ENCODE results near the gene GIMAP8. TPM values are rescaled to one million over a fixed set of nuclear protein-coding genes. Genes with fewer than 3 reads are reported as not detected.
"Not testable (repeated sequence)": the region's sequence is repeated elsewhere in the genome, so short reads cannot be mapped to it uniquely, and the experiment has no call there.

GIMAP8 gene
- total and polyA plus RNA-seq, 2 experiments from 2014 or later = 0.06 TPM; not detected in 1

DNA sequence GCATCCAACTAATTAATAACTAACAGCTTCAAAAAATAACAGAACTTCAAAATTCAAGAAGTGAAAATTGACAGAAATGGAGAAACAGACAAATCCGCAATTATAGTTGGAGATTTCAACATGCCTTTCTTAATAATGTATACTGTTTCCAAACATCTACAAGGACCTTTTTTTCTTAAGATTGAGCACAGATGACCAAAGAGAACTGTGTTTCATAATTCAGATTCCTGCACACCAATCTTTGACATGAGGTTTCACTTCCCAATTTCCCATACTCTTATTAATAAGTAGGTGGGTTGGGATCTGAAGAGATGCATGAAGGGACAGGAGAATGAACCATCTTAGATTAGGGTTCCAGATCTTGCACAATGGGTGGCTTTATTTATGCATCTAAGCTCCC is 39.4 kb downstream of the GIMAP8 start:
- no peak overlapping the region for H2AFZ ChIP-seq
- H3K4me3 ChIP-seq = no peak overlapping the region
- DNase-seq (ENCODE audit: low spot score) = no peak
- no peak for ATAC-seq
- no peaks in the 10 kb centered on the region for H3K4me1 Mint-ChIP-seq
- H3K36me3 Mint-ChIP-seq (ENCODE audit: low read depth) = no peaks in the 10 kb centered on the region
- no peaks in the 10 kb centered on the region for H3K4me1 ChIP-seq (ENCODE audit: insufficient read depth)
- no peak overlapping the region for H3K4me3 Mint-ChIP-seq
- peaks cover 3% of the 10 kb centered on the region; the same call in 2 of the 3 replicates for H3K9me3 Mint-ChIP-seq
- H3K79me2 ChIP-seq (replicated peaks; ENCODE audit: insufficient read depth) = no peaks in the 10 kb centered on the region
- no peak for TF ChIP-seq JUNB (IDR thresholded peaks at IDR 0.05; ENCODE audit: unreplicated experiment)
- no peaks in the 10 kb centered on the region for H3K36me3 ChIP-seq (ENCODE audit: insufficient read depth)
- 0 out of 2 replicates have a peak, but pooled peaks cover 3% of the 10 kb centered on the region for H3K9me2 ChIP-seq (ENCODE audit: insufficient read depth)
- no peaks in the 10 kb centered on the region for H3F3A ChIP-seq (replicated peaks; ENCODE audit: low read depth)
- H3K27ac ChIP-seq (ENCODE audit: low read depth) = no peak overlapping the region
- H4K20me1 ChIP-seq (replicated peaks; ENCODE audit: insufficient read depth) = no peaks in the 10 kb centered on the region
- peaks cover 4% of the 10 kb centered on the region for H3K27me3 Mint-ChIP-seq (ENCODE audit: insufficient read depth, low read depth, poor library complexity)
- H3K4me2 ChIP-seq = no peak overlapping the region
- no peaks in the 10 kb centered on the region for H3K27me3 ChIP-seq (ENCODE audit: insufficient read depth)
- no peak overlapping the region for H3K27ac Mint-ChIP-seq

DNA sequence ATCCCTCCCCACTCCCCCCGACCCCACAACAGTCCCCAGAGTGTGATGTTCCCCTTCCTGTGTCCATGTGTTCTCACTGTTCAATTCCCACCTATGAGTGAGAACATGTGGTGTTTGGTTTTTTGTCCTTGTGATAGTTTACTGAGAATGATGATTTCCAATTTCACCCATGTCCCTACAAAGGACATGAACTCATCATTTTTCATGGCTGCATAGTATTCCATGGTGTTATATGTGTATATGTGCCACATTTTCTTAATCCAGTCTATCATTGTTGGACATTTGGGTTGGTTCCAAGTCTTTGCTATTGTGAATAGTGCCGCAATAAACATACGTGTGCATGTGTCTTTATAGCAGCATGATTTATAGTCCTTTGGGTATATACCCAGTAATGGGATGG is 43.0 kb downstream of the GIMAP8 start:
- not testable (repeated sequence) for DNase-seq (ENCODE audit: low spot score); H4K20me1 ChIP-seq (replicated peaks; ENCODE audit: insufficient read depth); H3K36me3 ChIP-seq (ENCODE audit: insufficient read depth); H3K27me3 Mint-ChIP-seq (ENCODE audit: insufficient read depth, low read depth, poor library complexity); H3K27me3 ChIP-seq (ENCODE audit: insufficient read depth); H3K9me2 ChIP-seq (ENCODE audit: insufficient read depth); H3F3A ChIP-seq (replicated peaks; ENCODE audit: low read depth); H3K4me1 Mint-ChIP-seq; H3K4me1 ChIP-seq (ENCODE audit: insufficient read depth); H3K36me3 Mint-ChIP-seq (ENCODE audit: low read depth); H3K4me3 ChIP-seq; H3K4me2 ChIP-seq; H2AFZ ChIP-seq; ATAC-seq; H3K79me2 ChIP-seq (replicated peaks; ENCODE audit: insufficient read depth); H3K9me3 Mint-ChIP-seq; H3K27ac Mint-ChIP-seq; H3K27ac ChIP-seq (ENCODE audit: low read depth); H3K4me3 Mint-ChIP-seq

DNA sequence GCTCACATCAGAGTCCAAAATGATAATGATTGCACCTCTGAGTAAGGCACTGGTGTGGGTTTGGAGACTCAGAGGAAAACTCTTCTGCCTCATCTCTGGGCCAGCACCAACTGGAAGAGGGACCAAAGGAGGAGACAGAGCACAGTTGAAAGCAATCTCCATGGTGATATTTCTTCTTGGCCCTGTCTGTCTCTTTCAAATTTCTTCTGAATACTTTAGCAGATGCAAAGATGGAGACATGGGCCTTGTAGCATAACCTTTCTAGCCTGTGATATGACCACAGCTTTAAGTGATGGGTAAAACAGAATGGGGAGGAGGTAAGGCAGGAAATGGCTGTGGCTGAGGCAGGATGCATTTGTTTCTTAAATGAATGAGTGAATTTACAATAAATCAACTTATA is 52.1 kb downstream of the GIMAP8 start:
- no peak overlapping the region for H2AFZ ChIP-seq
- H3K27me3 ChIP-seq (ENCODE audit: insufficient read depth) = no peaks in the 10 kb centered on the region
- H3K4me3 ChIP-seq = no peak overlapping the region
- no peak for ATAC-seq
- H3K4me2 ChIP-seq = no peak overlapping the region
- H3K4me1 ChIP-seq (ENCODE audit: insufficient read depth) = no peaks in the 10 kb centered on the region
- no peaks in the 10 kb centered on the region for H3K36me3 Mint-ChIP-seq (ENCODE audit: low read depth)
- H3K27me3 Mint-ChIP-seq (ENCODE audit: insufficient read depth, low read depth, poor library complexity) = peaks cover 2% of the 10 kb centered on the region
- no peaks in the 10 kb centered on the region; the same call in 2 of the 3 replicates for H3K9me3 Mint-ChIP-seq
- H3K79me2 ChIP-seq (replicated peaks; ENCODE audit: insufficient read depth) = no peaks in the 10 kb centered on the region
- no peak overlapping the region for H3K27ac Mint-ChIP-seq
- H3K27ac ChIP-seq (ENCODE audit: low read depth) = no peak overlapping the region
- no peaks in the 10 kb centered on the region for H4K20me1 ChIP-seq (replicated peaks; ENCODE audit: insufficient read depth)
- H3K36me3 ChIP-seq (ENCODE audit: insufficient read depth) = no peaks in the 10 kb centered on the region
- no peak overlapping the region for H3K4me3 Mint-ChIP-seq
- H3F3A ChIP-seq (replicated peaks; ENCODE audit: low read depth) = no peaks in the 10 kb centered on the region
- DNase-seq (ENCODE audit: low spot score) = no peak
- no peaks in the 10 kb centered on the region for H3K9me2 ChIP-seq (ENCODE audit: insufficient read depth)
- H3K4me1 Mint-ChIP-seq = no peaks in the 10 kb centered on the region
- TF ChIP-seq, protein P1, sequence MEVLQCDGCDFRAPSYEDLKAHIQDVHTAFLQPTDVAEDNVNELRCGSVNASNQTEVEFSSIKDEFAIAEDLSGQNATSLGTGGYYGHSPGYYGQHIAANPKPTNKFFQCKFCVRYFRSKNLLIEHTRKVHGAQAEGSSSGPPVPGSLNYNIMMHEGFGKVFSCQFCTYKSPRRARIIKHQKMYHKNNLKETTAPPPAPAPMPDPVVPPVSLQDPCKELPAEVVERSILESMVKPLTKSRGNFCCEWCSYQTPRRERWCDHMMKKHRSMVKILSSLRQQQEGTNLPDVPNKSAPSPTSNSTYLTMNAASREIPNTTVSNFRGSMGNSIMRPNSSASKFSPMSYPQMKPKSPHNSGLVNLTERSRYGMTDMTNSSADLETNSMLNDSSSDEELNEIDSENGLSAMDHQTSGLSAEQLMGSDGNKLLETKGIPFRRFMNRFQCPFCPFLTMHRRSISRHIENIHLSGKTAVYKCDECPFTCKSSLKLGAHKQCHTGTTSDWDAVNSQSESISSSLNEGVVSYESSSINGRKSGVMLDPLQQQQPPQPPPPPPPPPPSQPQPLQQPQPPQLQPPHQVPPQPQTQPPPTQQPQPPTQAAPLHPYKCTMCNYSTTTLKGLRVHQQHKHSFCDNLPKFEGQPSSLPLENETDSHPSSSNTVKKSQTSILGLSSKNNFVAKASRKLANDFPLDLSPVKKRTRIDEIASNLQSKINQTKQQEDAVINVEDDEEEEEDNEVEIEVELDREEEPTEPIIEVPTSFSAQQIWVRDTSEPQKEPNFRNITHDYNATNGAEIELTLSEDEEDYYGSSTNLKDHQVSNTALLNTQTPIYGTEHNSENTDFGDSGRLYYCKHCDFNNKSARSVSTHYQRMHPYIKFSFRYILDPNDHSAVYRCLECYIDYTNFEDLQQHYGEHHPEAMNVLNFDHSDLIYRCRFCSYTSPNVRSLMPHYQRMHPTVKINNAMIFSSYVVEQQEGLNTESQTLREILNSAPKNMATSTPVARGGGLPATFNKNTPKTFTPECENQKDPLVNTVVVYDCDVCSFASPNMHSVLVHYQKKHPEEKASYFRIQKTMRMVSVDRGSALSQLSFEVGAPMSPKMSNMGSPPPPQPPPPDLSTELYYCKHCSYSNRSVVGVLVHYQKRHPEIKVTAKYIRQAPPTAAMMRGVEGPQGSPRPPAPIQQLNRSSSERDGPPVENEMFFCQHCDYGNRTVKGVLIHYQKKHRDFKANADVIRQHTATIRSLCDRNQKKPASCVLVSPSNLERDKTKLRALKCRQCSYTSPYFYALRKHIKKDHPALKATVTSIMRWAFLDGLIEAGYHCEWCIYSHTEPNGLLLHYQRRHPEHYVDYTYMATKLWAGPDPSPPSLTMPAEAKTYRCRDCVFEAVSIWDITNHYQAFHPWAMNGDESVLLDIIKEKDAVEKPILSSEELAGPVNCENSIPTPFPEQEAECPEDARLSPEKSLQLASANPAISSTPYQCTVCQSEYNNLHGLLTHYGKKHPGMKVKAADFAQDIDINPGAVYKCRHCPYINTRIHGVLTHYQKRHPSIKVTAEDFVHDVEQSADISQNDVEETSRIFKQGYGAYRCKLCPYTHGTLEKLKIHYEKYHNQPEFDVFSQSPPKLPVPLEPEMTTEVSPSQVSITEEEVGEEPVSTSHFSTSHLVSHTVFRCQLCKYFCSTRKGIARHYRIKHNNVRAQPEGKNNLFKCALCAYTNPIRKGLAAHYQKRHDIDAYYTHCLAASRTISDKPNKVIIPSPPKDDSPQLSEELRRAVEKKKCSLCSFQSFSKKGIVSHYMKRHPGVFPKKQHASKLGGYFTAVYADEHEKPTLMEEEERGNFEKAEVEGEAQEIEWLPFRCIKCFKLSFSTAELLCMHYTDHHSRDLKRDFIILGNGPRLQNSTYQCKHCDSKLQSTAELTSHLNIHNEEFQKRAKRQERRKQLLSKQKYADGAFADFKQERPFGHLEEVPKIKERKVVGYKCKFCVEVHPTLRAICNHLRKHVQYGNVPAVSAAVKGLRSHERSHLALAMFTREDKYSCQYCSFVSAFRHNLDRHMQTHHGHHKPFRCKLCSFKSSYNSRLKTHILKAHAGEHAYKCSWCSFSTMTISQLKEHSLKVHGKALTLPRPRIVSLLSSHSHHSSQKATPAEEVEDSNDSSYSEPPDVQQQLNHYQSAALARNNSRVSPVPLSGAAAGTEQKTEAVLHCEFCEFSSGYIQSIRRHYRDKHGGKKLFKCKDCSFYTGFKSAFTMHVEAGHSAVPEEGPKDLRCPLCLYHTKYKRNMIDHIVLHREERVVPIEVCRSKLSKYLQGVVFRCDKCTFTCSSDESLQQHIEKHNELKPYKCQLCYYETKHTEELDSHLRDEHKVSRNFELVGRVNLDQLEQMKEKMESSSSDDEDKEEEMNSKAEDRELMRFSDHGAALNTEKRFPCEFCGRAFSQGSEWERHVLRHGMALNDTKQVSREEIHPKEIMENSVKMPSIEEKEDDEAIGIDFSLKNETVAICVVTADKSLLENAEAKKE (CRISPR knock-in tag; IDR thresholded peaks at IDR 0.05) = no peak
- TF ChIP-seq ZNF114 (CRISPR knock-in tag; IDR thresholded peaks at IDR 0.05) = no peak
- no peak for TF ChIP-seq JUNB (IDR thresholded peaks at IDR 0.05; ENCODE audit: unreplicated experiment)
- TF ChIP-seq, protein P2, sequence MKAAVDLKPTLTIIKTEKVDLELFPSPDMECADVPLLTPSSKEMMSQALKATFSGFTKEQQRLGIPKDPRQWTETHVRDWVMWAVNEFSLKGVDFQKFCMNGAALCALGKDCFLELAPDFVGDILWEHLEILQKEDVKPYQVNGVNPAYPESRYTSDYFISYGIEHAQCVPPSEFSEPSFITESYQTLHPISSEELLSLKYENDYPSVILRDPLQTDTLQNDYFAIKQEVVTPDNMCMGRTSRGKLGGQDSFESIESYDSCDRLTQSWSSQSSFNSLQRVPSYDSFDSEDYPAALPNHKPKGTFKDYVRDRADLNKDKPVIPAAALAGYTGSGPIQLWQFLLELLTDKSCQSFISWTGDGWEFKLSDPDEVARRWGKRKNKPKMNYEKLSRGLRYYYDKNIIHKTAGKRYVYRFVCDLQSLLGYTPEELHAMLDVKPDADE (IDR thresholded peaks at IDR 0.05) = no peak
- no peak for TF ChIP-seq CREB1 (CRISPR knock-in tag; IDR thresholded peaks at IDR 0.05; ENCODE audit: low read depth)
- TF ChIP-seq STAT1 (IDR thresholded peaks at IDR 0.05; ENCODE audit: unreplicated experiment) = no peak
- no peak for TF ChIP-seq ZNF331 (CRISPR knock-in tag; IDR thresholded peaks at IDR 0.05; ENCODE audit: low read depth)
- TF ChIP-seq EZH2 (IDR thresholded peaks at IDR 0.05; ENCODE audit: low read depth, unreplicated experiment) = no peak

Measured in GM23338 (cell line).